IMR-90 (cell line): ENCODE results near the gene SEZ6L2. TPM values are rescaled to one million over a fixed set of nuclear protein-coding genes. Genes with fewer than 3 reads are reported as not detected.

Experiments
- ATAC-seq: fragments of 200-7000 bp; cut with Tn5 transposase; 2 replicates; pipeline ENCODE4 v1.9.1; 2020; ENCODE audit warnings: low read depth, mild to moderate bottlenecking, moderate library complexity
- BruUV-seq: library from RNA; stranded (reverse); fragments of 400-500 nt; replicated peaks from 2 replicates; lab custom pipeline; 2021; lab: Mats Ljungman, UMichigan
- CTCF ChIA-PET: fragments of 300-600 bp; formaldehyde crosslinking; extraction: SDS; loops from one replicate; lab custom pipeline; 2021; ENCODE audit warnings: antibody characterized with exemption; lab: Yijun Ruan, JAX
- POLR2A ChIA-PET: fragments of 300-600 bp; sonication (Branson Sonifier 250); formaldehyde crosslinking; loops from one replicate; lab custom pipeline; 2022; ENCODE audit warnings: antibody characterized with exemption; ENCODE audit not compliant: unreplicated experiment; lab: Charles Lee
- DNase-seq: peaks from one replicate; pipeline ENCODE4 v3.0.0; 2013
- H2AFZ ChIP-seq: replicated peaks from 2 replicates; pipeline ENCODE3; 2013; ENCODE audit warnings: low read length, mild to moderate bottlenecking; ENCODE audit not compliant: poor library complexity
- H2AK5ac ChIP-seq: 2 replicates; pipeline ENCODE4 v1.6.1; 2013; ENCODE audit warnings: low read depth, low read length, inconsistent platforms
- H2AK9ac ChIP-seq: replicated peaks from 2 replicates; pipeline ENCODE3; 2013; ENCODE audit warnings: mild to moderate bottlenecking, low read depth, low read length, moderate library complexity; ENCODE audit not compliant: poor library complexity
- H2BK120ac ChIP-seq: 2 replicates; pipeline ENCODE4 v1.6.1; 2013; ENCODE audit warnings: low read depth, low read length, inconsistent platforms
- H2BK15ac ChIP-seq: 3 replicates; pipeline ENCODE4 v1.6.1; 2013; ENCODE audit warnings: low read depth, low read length, inconsistent platforms
- H2BK20ac ChIP-seq: 2 replicates; pipeline ENCODE4 v1.6.1; 2013; ENCODE audit warnings: low read depth, mild to moderate bottlenecking, inconsistent platforms, low read length, moderate library complexity
- H2BK5ac ChIP-seq: 2 replicates; pipeline ENCODE4 v1.6.1; 2013; ENCODE audit warnings: mild to moderate bottlenecking, low read depth, low read length, inconsistent platforms; ENCODE audit not compliant: poor library complexity, severe bottlenecking
- H3K14ac ChIP-seq: replicated peaks from 2 replicates; pipeline ENCODE4 v1.6.1; 2013; ENCODE audit warnings: low read depth, low read length, inconsistent platforms
- H3K18ac ChIP-seq: 2 replicates; pipeline ENCODE4 v1.6.1; 2013; ENCODE audit warnings: low read depth, low read length, control low read depth
- H3K23ac ChIP-seq: 2 replicates; pipeline ENCODE4 v1.6.1; 2013; ENCODE audit warnings: low read depth, low read length, inconsistent platforms
- H3K27ac ChIP-seq: 2 replicates; pipeline ENCODE4 v1.5.1; 2013; ENCODE audit warnings: mild to moderate bottlenecking, control low read depth, low read length; ENCODE audit not compliant: insufficient read depth
- H3K27me3 ChIP-seq: 2 replicates; pipeline ENCODE4 v1.6.1; 2013; ENCODE audit warnings: low read length; ENCODE audit not compliant: control insufficient read depth, insufficient read depth
- H3K36me3 ChIP-seq: 2 replicates; pipeline ENCODE4 v1.6.1; 2013; ENCODE audit warnings: low read length, mixed read lengths; ENCODE audit not compliant: control insufficient read depth, insufficient read depth
- H3K4ac ChIP-seq: 2 replicates; pipeline ENCODE4 v1.6.1; 2013; ENCODE audit warnings: low read depth, low read length, inconsistent platforms
- H3K4me1 ChIP-seq: 2 replicates; pipeline ENCODE4 v1.6.1; 2013; ENCODE audit warnings: low read length, mixed read lengths; ENCODE audit not compliant: control insufficient read depth, insufficient read depth
- H3K4me2 ChIP-seq: 2 replicates; pipeline ENCODE4 v1.6.1; 2013; ENCODE audit warnings: low read depth, mild to moderate bottlenecking, control low read depth, low read length, moderate library complexity
- H3K4me3 ChIP-seq: 2 replicates; pipeline ENCODE4 v1.5.1; 2013; ENCODE audit warnings: low read depth, mild to moderate bottlenecking, control low read depth, low read length, moderate library complexity; ENCODE audit not compliant: insufficient read depth
- H3K56ac ChIP-seq: 2 replicates; pipeline ENCODE4 v1.6.1; 2013; ENCODE audit warnings: low read length, inconsistent platforms; ENCODE audit not compliant: insufficient read depth; ENCODE audit errors: extremely low read depth
- H3K79me1 ChIP-seq, 2 experiments: 2 replicates each; pipeline ENCODE4 v1.6.1; 2013; ENCODE audit warnings: low read length in 2 of 2, inconsistent platforms in 1 of 2, low read depth in 1 of 2
- H3K9ac ChIP-seq: 2 replicates; pipeline ENCODE4 v1.6.1; 2013; ENCODE audit warnings: low read depth, low read length, control low read depth
- H3K9me1 ChIP-seq: 2 replicates; pipeline ENCODE4 v1.6.1; 2013; ENCODE audit warnings: low read length, inconsistent platforms; ENCODE audit not compliant: insufficient read depth
- H3K9me3 ChIP-seq: 2 replicates; pipeline ENCODE4 v1.6.1; 2013; ENCODE audit warnings: low read length; ENCODE audit not compliant: control insufficient read depth, insufficient read depth
- H4K20me1 ChIP-seq: 2 replicates; pipeline ENCODE4 v1.6.1; 2013; ENCODE audit warnings: low read length, inconsistent platforms; ENCODE audit not compliant: insufficient read depth
- H4K5ac ChIP-seq: 2 replicates; pipeline ENCODE4 v1.6.1; 2013; ENCODE audit warnings: mild to moderate bottlenecking, low read depth, low read length, control low read depth
- H4K8ac ChIP-seq, 2 experiments: 2 replicates each; pipeline ENCODE4 v1.6.1; 2013; ENCODE audit warnings: low read depth in 2 of 2, low read length in 2 of 2, control low read depth in 1 of 2, inconsistent platforms in 1 of 2
- H4K91ac ChIP-seq: 2 replicates; pipeline ENCODE4 v1.6.1; 2013; ENCODE audit warnings: low read depth, low read length, inconsistent platforms; ENCODE audit not compliant: insufficient read depth
- BHLHE40 ChIP-seq: fragments of 150-350 bp; IDR thresholded peaks from 2 replicates; pipeline ENCODE4 v1.6.1; 2016; ENCODE audit warnings: mild to moderate bottlenecking, low read depth, low read length
- CEBPB ChIP-seq: IDR thresholded peaks from 2 replicates; pipeline ENCODE4 v1.6.1; 2012; ENCODE audit warnings: low read depth, low read length, improper control_type of control experiment
- CHD1 ChIP-seq: IDR thresholded peaks from 2 replicates; pipeline ENCODE4 v1.6.1; 2012; ENCODE audit warnings: low read depth, low read length, improper control_type of control experiment
- FOS ChIP-seq: fragments of 150-350 bp; IDR thresholded peaks from 2 replicates; pipeline ENCODE4 v1.6.1; 2016; ENCODE audit warnings: low read depth, low read length
- MAFK ChIP-seq: IDR thresholded peaks from 2 replicates; pipeline ENCODE4 v1.6.1; 2012; ENCODE audit warnings: low read depth, low read length, improper control_type of control experiment
- MXI1 ChIP-seq: IDR thresholded peaks from 2 replicates; pipeline ENCODE4 v1.6.1; 2012; ENCODE audit warnings: low read depth, mild to moderate bottlenecking, low read length, moderate library complexity, borderline replicate concordance
- NFE2L2 ChIP-seq: fragments of 150-350 bp; IDR thresholded peaks from 2 replicates; pipeline ENCODE4 v1.6.1; 2016; ENCODE audit warnings: low read depth, mild to moderate bottlenecking, low read length
- POLR2A ChIP-seq: IDR thresholded peaks from 2 replicates; pipeline ENCODE4 v1.6.1; 2012; ENCODE audit warnings: mild to moderate bottlenecking, low read depth, low read length
- RAD21 ChIP-seq: IDR thresholded peaks from 2 replicates; pipeline ENCODE4 v1.6.1; 2012; ENCODE audit warnings: low read length, improper control_type of control experiment
- RCOR1 ChIP-seq: IDR thresholded peaks from 2 replicates; pipeline ENCODE4 v1.6.1; 2012; ENCODE audit warnings: mild to moderate bottlenecking, low read length, improper control_type of control experiment; ENCODE audit not compliant: insufficient replicate concordance
- RFX5 ChIP-seq: IDR thresholded peaks from 2 replicates; pipeline ENCODE4 v1.8.0; 2012; ENCODE audit warnings: low read depth, mild to moderate bottlenecking, low read length, moderate library complexity
- SMC3 ChIP-seq: fragments of 150-350 bp; IDR thresholded peaks from 2 replicates; pipeline ENCODE4 v1.6.1; 2016; ENCODE audit warnings: low read depth, mild to moderate bottlenecking, antibody characterized with exemption, low read length, moderate library complexity
- WGBS, 2 experiments: methylation state at CpG; one replicate each; pipeline versions ENCODE4 v1.1.5 to v1.1.7; 2013; ENCODE audit warnings: missing lambda C conversion rate in 2 of 2; ENCODE audit not compliant: insufficient read length in 1 of 2; ENCODE audit errors: extremely low coverage in 2 of 2; 5-methylcytosine and 5-hydroxymethylcytosine counted together
- dilution Hi-C: fragments of 300-500 bp; cut with HindIII; formaldehyde crosslinking; loops from one replicate; pipeline ENCODE4 v1.14.3; 2018; ENCODE audit warnings: low sequenced_read_pairs; ENCODE audit not compliant: unreplicated experiment
- in situ Hi-C: fragments of 300-500 bp; cut with MboI; formaldehyde crosslinking; loops from 3 replicates; pipeline ENCODE4 v1.14.3; 2019; ENCODE audit warnings: low sequenced_read_pairs, inconsistent platforms, mixed read lengths
- intact Hi-C: fragments of 100-400 bp; cut with micrococcal nuclease; formaldehyde crosslinking; loops from 2 replicates; pipeline ENCODE4 v1.10.0; 2022
- polyA plus RNA-seq, 3 experiments: library from polyadenylated mRNA; depleted of rRNA; stranded (reverse); fragments of >200 nt; gene quantifications; 2 replicates each; pipeline ENCODE4 v1.2.3, GENCODE V29; 2012; ENCODE audit warnings: low replicate concordance in 1 of 3
- total RNA-seq: library from RNA; depleted of rRNA; stranded (reverse); fragments of >200 nt; gene quantifications from 2 replicates; pipeline ENCODE4 v1.2.3, GENCODE V29; 2012
- TF ChIP-seq, protein P1 (sequence below): fragments of 150-350 bp; IDR thresholded peaks from 2 replicates; pipeline ENCODE4 v1.6.1; 2016; ENCODE audit warnings: low read depth, mild to moderate bottlenecking, low read length, moderate library complexity, borderline replicate concordance

Gene SEZ6L2
- total and polyA plus RNA-seq, 2 of the 4 experiments (the other 2 are of a cell fraction): 0.72 to 10.5 TPM

DNA sequence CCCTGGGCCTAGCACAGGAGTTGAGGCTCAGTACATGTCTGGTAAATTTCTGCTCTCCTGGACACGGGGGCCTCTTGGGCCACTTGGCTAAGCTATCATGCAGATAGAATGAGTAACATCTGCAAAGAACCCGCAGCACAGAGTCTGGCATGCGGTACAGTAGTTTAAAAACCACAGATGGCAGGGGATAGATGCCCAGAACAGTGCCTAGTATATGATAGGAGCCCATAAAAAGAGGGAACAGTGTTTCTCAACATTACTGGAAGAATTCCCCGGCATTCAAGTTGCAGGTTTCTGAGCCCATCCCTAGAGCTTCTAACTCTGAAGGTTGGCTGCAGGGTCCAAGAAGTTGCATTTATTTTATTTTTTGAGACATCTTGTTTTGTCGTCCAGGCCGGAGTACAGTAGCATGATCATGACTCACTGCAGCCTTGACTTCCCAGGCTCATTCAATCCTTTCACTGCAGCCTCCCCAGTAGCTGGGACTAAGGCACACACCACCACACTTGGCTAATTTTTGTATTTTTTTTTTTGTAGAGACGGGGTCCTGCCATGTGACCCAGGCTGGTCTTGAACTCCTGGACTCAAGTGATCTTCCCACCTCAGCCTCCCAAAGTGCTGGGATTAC lies 42.1 kb downstream of the SEZ6L2 start:
- Histone ChIP-seq H3K14ac (no peak overlapping the region), H3K4me1 (peaks cover 4% of the 10 kb centered on the region; the same call in 1 of the 2 replicates), H2BK15ac (no peak overlapping the region), H3K27ac (no peak overlapping the region), H2BK20ac (no peak overlapping the region), H4K5ac (no peak overlapping the region), H3K79me1 (peaks cover 7 to 24% of the 10 kb centered on the region in 2 experiments; a peak in 3 of 4 replicates), H3K4me3 (no peak overlapping the region), H3K23ac (no peak overlapping the region), H2AK9ac (no peak overlapping the region), H3K27me3 (no peaks in the 10 kb centered on the region), H3K36me3 (peaks cover 22% of the 10 kb centered on the region), H2BK5ac (no peak overlapping the region), H3K4me2 (no peak overlapping the region), H2AFZ (no peak overlapping the region), H3K56ac (no peak overlapping the region), H3K9me3 (no peaks in the 10 kb centered on the region), H4K8ac (no peak overlapping the region), H4K20me1 (no peaks in the 10 kb centered on the region), H3K9me1 (peaks cover 12% of the 10 kb centered on the region), H2BK120ac (no peak overlapping the region), H3K4ac (no peak overlapping the region), H2AK5ac (no peak overlapping the region), H3K9ac (no peak overlapping the region), H4K91ac (no peak overlapping the region), H3K18ac (no peak overlapping the region)
- ChIA-PET POLR2A (interaction anchor here (0.7 kb wide), 1 partner anchor 22 kb away, joined by 7 read pairs; no protein-coding TSS in a partner anchor), CTCF (interaction anchor here (1.9 kb wide), 1 partner anchor 9 kb away, joined by 6 read pairs; no protein-coding TSS in a partner anchor)
- DNase-seq: peak; percentile 46
- TF ChIP-seq RAD21: no peak
- TF ChIP-seq MAFK: no peak
- TF ChIP-seq RCOR1: no peak
- TF ChIP-seq CHD1: no peak
- TF ChIP-seq SMC3: no peak
- TF ChIP-seq FOS: no peak
- TF ChIP-seq RFX5: no peak
- TF ChIP-seq BHLHE40: no peak
- no peak for TF ChIP-seq MXI1
- TF ChIP-seq NFE2L2: no peak
- TF ChIP-seq POLR2A: no peak
- TF ChIP-seq CEBPB: no peak
- TF ChIP-seq, protein P1, sequence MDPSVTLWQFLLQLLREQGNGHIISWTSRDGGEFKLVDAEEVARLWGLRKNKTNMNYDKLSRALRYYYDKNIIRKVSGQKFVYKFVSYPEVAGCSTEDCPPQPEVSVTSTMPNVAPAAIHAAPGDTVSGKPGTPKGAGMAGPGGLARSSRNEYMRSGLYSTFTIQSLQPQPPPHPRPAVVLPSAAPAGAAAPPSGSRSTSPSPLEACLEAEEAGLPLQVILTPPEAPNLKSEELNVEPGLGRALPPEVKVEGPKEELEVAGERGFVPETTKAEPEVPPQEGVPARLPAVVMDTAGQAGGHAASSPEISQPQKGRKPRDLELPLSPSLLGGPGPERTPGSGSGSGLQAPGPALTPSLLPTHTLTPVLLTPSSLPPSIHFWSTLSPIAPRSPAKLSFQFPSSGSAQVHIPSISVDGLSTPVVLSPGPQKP: no peak
- no TSS peak for BruUV-seq
- dilution Hi-C loops (no loop called here), in situ Hi-C loops (no loop called here), intact Hi-C loops (no loop called here)
- WGBS, 2 experiments: 66% methylated on average over 3 of the region's 7 CpGs; no CpG with 5 or more reads in 1 of the 2 experiments
- ATAC-seq: peak; percentile 67
